C4-2B (cell line): ENCODE data around the gene OAS3.
A peak's percentile ranks its signal among the peaks of the same experiment; 100 is the strongest.

ENCODE experiments used
- H3K27ac ChIP-seq: fragments of 450-650 bp; 2 replicates; pipeline ENCODE4 v1.5.1; 2017
- CTCF ChIP-seq: fragments of 450-650 bp; conservative IDR thresholded peaks from 2 replicates; pipeline ENCODE4 v1.5.1; 2017; ENCODE audit warnings: mild to moderate bottlenecking
- ZFX ChIP-seq: fragments of 450-650 bp; IDR thresholded peaks from 2 replicates; pipeline ENCODE4 v1.6.1; 2017

OAS3 gene, protein sequence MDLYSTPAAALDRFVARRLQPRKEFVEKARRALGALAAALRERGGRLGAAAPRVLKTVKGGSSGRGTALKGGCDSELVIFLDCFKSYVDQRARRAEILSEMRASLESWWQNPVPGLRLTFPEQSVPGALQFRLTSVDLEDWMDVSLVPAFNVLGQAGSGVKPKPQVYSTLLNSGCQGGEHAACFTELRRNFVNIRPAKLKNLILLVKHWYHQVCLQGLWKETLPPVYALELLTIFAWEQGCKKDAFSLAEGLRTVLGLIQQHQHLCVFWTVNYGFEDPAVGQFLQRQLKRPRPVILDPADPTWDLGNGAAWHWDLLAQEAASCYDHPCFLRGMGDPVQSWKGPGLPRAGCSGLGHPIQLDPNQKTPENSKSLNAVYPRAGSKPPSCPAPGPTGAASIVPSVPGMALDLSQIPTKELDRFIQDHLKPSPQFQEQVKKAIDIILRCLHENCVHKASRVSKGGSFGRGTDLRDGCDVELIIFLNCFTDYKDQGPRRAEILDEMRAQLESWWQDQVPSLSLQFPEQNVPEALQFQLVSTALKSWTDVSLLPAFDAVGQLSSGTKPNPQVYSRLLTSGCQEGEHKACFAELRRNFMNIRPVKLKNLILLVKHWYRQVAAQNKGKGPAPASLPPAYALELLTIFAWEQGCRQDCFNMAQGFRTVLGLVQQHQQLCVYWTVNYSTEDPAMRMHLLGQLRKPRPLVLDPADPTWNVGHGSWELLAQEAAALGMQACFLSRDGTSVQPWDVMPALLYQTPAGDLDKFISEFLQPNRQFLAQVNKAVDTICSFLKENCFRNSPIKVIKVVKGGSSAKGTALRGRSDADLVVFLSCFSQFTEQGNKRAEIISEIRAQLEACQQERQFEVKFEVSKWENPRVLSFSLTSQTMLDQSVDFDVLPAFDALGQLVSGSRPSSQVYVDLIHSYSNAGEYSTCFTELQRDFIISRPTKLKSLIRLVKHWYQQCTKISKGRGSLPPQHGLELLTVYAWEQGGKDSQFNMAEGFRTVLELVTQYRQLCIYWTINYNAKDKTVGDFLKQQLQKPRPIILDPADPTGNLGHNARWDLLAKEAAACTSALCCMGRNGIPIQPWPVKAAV

GRCh38 chr12:112937741-112938719 lies at the start of gene OAS3:
Gene OAS3 (plus strand): TSS chr12:112938474. CDS start chr12:112938531, 57 bp downstream.
- TF ChIP-seq CTCF = no peak
- TF ChIP-seq ZFX = peak; percentile 35; the same call in 1 of the 2 replicates

GRCh38 chr12:112891093-112892024 lies 46.9 kb upstream of the OAS3 start:
- no peak overlapping the region for H3K27ac ChIP-seq
- TF ChIP-seq ZFX (no peak), CTCF (no peak)

More at GRCh38 chr12:112937741-112938719, at the start of gene OAS3:
- H3K27ac ChIP-seq = peak within 1 kb of the TSS; percentile 70

- no peak for TF ChIP-seq CTCF
- no peak for TF ChIP-seq ZFX
- H3K27ac ChIP-seq = no peak overlapping the region
These were observed 45.4 kb upstream of the OAS3 start for GRCh38 chr12:112892856-112893255.

DNA sequence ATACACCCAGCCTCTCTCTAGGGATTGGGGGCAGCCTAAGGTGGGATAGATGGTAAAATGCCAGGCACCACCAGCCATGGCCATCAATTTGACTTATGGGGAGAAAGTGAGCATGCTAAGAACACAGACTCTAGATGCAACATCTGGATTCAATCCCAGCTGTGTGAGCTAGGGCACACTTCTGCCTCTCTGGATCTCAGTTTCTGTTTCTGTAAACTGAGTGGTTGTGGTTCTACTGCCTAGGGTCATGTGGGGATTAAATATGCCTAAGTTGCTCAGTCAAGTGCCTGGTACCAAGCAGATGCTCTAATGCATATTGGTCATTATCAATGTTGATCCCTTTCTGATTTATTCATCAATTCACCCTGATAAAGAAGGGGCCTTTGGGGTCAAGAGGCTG lies 44.1 kb upstream of the OAS3 start:
- H3K27ac ChIP-seq = no peak overlapping the region
- TF ChIP-seq ZFX = no peak

GRCh38 chr12:112898380-112898779 lies 39.9 kb upstream of the OAS3 start:
- H3K27ac ChIP-seq = no peak overlapping the region
- TF ChIP-seq ZFX = no peak
- TF ChIP-seq CTCF = no peak

DNA sequence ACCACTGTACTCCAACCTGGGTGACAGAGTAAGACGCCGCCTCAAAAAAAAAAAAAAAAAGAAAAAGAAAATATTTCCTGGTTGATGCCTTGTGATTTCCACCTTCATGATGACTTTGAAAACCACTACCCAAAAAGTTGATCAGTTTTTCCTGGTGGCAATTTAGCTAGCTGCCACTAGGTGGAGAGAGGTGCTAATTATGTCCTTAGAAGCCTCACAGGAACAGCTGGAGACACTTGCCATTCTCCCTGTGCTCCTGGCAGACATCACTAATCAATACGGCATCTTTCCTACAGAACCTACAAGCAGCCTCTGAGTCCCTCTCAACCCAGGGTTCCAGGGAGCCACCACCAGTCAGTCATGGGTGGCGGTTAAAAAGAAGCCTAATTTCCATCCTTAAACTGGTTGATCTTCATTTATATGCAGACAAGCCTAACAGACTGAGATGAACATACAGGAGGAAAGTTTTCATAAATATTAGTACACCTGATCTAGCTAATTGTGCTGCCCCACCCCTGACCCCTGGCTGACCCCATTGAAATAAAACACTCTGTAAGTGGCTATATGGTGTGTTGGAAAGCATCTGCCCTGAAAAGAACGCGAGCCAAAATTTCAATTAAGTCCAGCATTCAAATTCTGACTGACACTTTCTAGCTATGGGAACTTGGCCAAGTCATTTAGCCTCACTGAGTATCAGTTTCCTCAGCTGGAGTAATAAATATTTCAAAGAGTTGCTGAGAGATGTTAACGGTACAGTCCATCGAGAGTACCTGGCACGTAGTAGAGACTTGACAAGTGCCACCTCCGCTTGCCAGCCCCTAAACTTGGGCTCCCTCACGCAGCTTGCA lies 37.8 kb upstream of the OAS3 start:
- H3K27ac ChIP-seq = no peak overlapping the region
- peak; percentile 82 for TF ChIP-seq CTCF
- TF ChIP-seq ZFX = no peak
